Measurements from ENCODE around the gene SERINC2. TPM values are rescaled to one million over a fixed set of nuclear protein-coding genes. Genes with fewer than 3 reads are reported as not detected.

SERINC2 gene
- total and polyA plus RNA-seq, 2 of the 4 experiments (the other 2 are of a cell fraction): 2.0 to 59.5 TPM

DNA sequence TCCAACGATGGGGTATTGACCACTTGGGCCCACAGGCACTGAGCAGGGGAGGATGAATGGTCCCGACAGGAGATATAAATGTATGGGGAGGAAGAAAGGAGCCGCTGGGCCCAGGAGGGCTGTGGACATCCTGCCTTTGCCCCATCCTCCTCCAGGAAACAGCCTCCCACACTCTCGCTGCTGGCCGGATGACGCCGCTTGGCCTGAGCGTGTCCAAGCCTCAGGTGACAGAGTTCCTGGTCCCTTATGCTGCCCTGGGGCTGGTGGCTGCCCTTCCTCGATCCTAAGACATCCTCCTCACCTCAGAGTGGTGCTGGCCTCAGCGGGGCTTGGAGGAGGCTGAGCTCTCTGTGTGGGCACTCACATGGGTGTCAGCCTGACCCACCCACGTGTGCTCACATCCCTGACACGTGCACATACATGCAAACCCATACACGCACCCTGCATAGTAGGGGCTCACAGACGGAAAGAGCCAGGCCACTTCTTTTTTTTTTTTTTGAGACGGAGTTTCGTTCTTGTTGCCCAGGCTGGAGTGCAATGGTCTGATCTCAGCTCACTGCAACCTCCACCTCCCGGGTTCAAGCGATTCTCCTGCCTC, 5.9 kb upstream of the SERINC2 start:
- Histone ChIP-seq H3K23ac (ENCODE audit: low read depth, low read length) (no peak overlapping the region), H3K56ac (ENCODE audit: extremely low read depth, insufficient read depth, low read length) (no peak overlapping the region), H2BK5ac (ENCODE audit: low read depth, low read length, poor library complexity, severe bottlenecking) (peak overlapping the region; percentile 10), H3K27ac (ENCODE audit: insufficient read depth, low read length) (no peak overlapping the region), H3K36me3 (ENCODE audit: control insufficient read depth, insufficient read depth, low read length) (no peaks in the 10 kb centered on the region), H4K8ac (ENCODE audit: low read depth in 2 of 2, low read length in 2 of 2) (no peak overlapping the region), H2BK15ac (ENCODE audit: low read depth, low read length) (no peak overlapping the region; the same call in 2 of the 3 replicates), H3K9me1 (ENCODE audit: insufficient read depth, low read length) (peaks cover 26% of the 10 kb centered on the region), H3K14ac (replicated peaks; ENCODE audit: low read depth, low read length) (0 out of 2 replicates have a peak overlapping the region, but pooled peaks have one; percentile 37), H2AFZ (replicated peaks; ENCODE audit: low read length, poor library complexity) (peak overlapping the region; percentile 80), H3K18ac (ENCODE audit: low read depth, low read length) (no peak overlapping the region), H3K4me3 (ENCODE audit: insufficient read depth, low read depth, low read length) (no peak overlapping the region), H4K5ac (ENCODE audit: low read depth, low read length) (no peak overlapping the region), H3K4me1 (ENCODE audit: control insufficient read depth, insufficient read depth, low read length) (peaks cover 26% of the 10 kb centered on the region), H2BK120ac (ENCODE audit: low read depth, low read length) (no peak overlapping the region), H2BK20ac (ENCODE audit: low read depth, low read length) (no peak overlapping the region), H3K79me1 (ENCODE audit: low read depth in 1 of 2, low read length in 2 of 2) (peaks cover 0 to 4% of the 10 kb centered on the region in 2 experiments; a peak in 1 of 4 replicates), H4K20me1 (ENCODE audit: insufficient read depth, low read length) (no peaks in the 10 kb centered on the region), H3K9ac (ENCODE audit: low read depth, low read length) (no peak overlapping the region), H3K9me3 (ENCODE audit: control insufficient read depth, insufficient read depth, low read length) (no peaks in the 10 kb centered on the region), H2AK5ac (ENCODE audit: low read depth, low read length) (peak overlapping the region; percentile 35; the same call in 1 of the 2 replicates), H2AK9ac (replicated peaks; ENCODE audit: low read depth, low read length, poor library complexity) (peak overlapping the region; percentile 77), H3K4me2 (ENCODE audit: low read depth, low read length) (no peak overlapping the region), H4K91ac (ENCODE audit: insufficient read depth, low read depth, low read length) (no peak overlapping the region), H3K4ac (ENCODE audit: low read depth, low read length) (peak overlapping the region; percentile 29; the same call in 1 of the 2 replicates), H3K27me3 (ENCODE audit: control insufficient read depth, insufficient read depth, low read length) (no peaks in the 10 kb centered on the region)
- TF ChIP-seq MAZ (IDR thresholded peaks at IDR 0.05; ENCODE audit: borderline replicate concordance, low read depth, low read length) (no peak), MAFK (IDR thresholded peaks at IDR 0.05; ENCODE audit: low read depth, low read length) (no peak), CEBPB (IDR thresholded peaks at IDR 0.05; ENCODE audit: low read depth, low read length) (no peak), RFX5 (IDR thresholded peaks at IDR 0.05; ENCODE audit: low read depth, low read length) (no peak), RCOR1 (IDR thresholded peaks at IDR 0.05; ENCODE audit: insufficient replicate concordance, low read length) (no peak), MXI1 (IDR thresholded peaks at IDR 0.05; ENCODE audit: borderline replicate concordance, low read depth, low read length) (no peak)
- TF ChIP-seq, protein P1, sequence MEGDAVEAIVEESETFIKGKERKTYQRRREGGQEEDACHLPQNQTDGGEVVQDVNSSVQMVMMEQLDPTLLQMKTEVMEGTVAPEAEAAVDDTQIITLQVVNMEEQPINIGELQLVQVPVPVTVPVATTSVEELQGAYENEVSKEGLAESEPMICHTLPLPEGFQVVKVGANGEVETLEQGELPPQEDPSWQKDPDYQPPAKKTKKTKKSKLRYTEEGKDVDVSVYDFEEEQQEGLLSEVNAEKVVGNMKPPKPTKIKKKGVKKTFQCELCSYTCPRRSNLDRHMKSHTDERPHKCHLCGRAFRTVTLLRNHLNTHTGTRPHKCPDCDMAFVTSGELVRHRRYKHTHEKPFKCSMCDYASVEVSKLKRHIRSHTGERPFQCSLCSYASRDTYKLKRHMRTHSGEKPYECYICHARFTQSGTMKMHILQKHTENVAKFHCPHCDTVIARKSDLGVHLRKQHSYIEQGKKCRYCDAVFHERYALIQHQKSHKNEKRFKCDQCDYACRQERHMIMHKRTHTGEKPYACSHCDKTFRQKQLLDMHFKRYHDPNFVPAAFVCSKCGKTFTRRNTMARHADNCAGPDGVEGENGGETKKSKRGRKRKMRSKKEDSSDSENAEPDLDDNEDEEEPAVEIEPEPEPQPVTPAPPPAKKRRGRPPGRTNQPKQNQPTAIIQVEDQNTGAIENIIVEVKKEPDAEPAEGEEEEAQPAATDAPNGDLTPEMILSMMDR (conservative IDR thresholded peaks at IDR 0.05; ENCODE audit: low read depth, low read length): no peak
- TF ChIP-seq, protein P2, sequence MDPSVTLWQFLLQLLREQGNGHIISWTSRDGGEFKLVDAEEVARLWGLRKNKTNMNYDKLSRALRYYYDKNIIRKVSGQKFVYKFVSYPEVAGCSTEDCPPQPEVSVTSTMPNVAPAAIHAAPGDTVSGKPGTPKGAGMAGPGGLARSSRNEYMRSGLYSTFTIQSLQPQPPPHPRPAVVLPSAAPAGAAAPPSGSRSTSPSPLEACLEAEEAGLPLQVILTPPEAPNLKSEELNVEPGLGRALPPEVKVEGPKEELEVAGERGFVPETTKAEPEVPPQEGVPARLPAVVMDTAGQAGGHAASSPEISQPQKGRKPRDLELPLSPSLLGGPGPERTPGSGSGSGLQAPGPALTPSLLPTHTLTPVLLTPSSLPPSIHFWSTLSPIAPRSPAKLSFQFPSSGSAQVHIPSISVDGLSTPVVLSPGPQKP (IDR thresholded peaks at IDR 0.05; ENCODE audit: borderline replicate concordance, low read depth, low read length): no peak
- DNase-seq (no peak), ATAC-seq (ENCODE audit: low read depth) (no peak)
- ChIA-PET CTCF (no interaction called here), POLR2A (ENCODE audit: unreplicated experiment) (no interaction called here)
- BruUV-seq (replicated peaks): no TSS peak
- in situ Hi-C loops (cut with MboI; ENCODE audit: low sequenced_read_pairs): no loop called here
- WGBS, 2 experiments (ENCODE audit: extremely low coverage in 2 of 2, insufficient read length in 1 of 2): 84% methylated on average over 8 of the region's 18 CpGs; no CpG with 5 or more reads in 1 of the 2 experiments
- intact Hi-C loops (cut with micrococcal nuclease): no loop called here
- dilution Hi-C loops (cut with HindIII; ENCODE audit: low sequenced_read_pairs, unreplicated experiment): no loop called here

Data from IMR-90 (cell line).